BJ (cell line): ENCODE measurements around the gene C1QTNF2. TPM values are rescaled to one million over a fixed set of nuclear protein-coding genes. Genes with fewer than 3 reads are reported as not detected.

ENCODE experiments used
- CTCF ChIA-PET: fragments of 350-600 bp; formaldehyde crosslinking; extraction: SDS; loops from one replicate; lab custom pipeline; 2021; ENCODE audit warnings: antibody characterized with exemption, inconsistent platforms; lab: Yijun Ruan, JAX
- POLR2A ChIA-PET: fragments of 300-600 bp; sonication (Branson Sonifier 250); formaldehyde crosslinking; extraction: SDS; loops from one replicate; lab custom pipeline; 2021; ENCODE audit warnings: antibody characterized with exemption; lab: Charles Lee
- DNase-seq: peaks from one replicate; pipeline ENCODE4 v3.0.0-alpha.2; 2011; ENCODE audit warnings: low read depth
- H3K27me3 ChIP-seq: 2 replicates; pipeline ENCODE4 v1.6.0; 2011; ENCODE audit warnings: low read length; ENCODE audit not compliant: control insufficient read depth, insufficient read depth
- H3K36me3 ChIP-seq: 2 replicates; pipeline ENCODE4 v1.5.1; 2011; ENCODE audit warnings: low read length; ENCODE audit not compliant: control insufficient read depth, insufficient read depth
- H3K4me3 ChIP-seq: 2 replicates; pipeline ENCODE4 v1.5.1; 2011; ENCODE audit warnings: low read depth, mild to moderate bottlenecking, control low read depth, low read length
- CTCF ChIP-seq: IDR thresholded peaks from 2 replicates; pipeline ENCODE4 v1.5.1; 2011; ENCODE audit warnings: low read depth, mild to moderate bottlenecking, control low read depth, inconsistent platforms, low read length, moderate library complexity; ENCODE audit not compliant: insufficient read depth
- polyA plus RNA-seq: library from polyadenylated mRNA; depleted of rRNA; stranded (reverse); fragments of >200 nt; gene quantifications from 2 replicates; pipeline ENCODE4 v1.2.3, GENCODE V29; 2011

The C1QTNF2 gene
- polyA plus RNA-seq, 1 experiment = 0.98 TPM

- ChIA-PET POLR2A (no interaction called here), CTCF (interaction anchor here (0.6 to 1.1 kb wide), 3 partner anchors 22 to 311 kb away, joined by 3 read pairs; no protein-coding TSS in a partner anchor)
- TF ChIP-seq CTCF = no peak
- Histone ChIP-seq H3K27me3 (peaks cover under 1% of the 10 kb centered on the region; the same call in 1 of the 2 replicates), H3K36me3 (no peaks in the 10 kb centered on the region), H3K4me3 (no peak overlapping the region)
- no peak for DNase-seq
These were observed 3.2 kb downstream of the C1QTNF2 start for GRCh38 chr5:160367261-160367660.

DNA sequence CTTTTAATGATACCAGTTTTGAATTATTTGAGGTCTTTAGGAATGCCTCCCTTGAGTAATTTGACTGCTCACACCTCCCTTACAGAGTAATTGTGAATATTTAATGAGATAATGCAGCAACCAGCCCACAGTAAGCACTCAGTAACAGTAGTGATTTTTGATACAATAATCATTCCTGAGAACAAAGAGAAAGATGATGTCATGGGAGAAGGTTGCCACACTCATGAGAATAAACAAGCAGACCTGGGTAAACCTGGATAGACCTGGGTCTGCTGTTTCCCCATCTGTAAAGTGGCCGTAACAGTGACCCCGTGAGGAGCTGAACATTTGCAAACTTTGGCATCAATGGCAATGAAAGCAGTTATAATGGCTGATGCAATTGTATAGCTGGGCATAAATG is 4.2 kb downstream of the C1QTNF2 start:
- no peaks in the 10 kb centered on the region for H3K36me3 ChIP-seq
- no peaks in the 10 kb centered on the region for H3K27me3 ChIP-seq
- DNase-seq = no peak
- no peak for TF ChIP-seq CTCF
- no peak overlapping the region for H3K4me3 ChIP-seq
- ChIA-PET POLR2A (no interaction called here), CTCF (interaction anchor here (1.1 kb wide), 1 partner anchor 21 kb away, joined by 3 read pairs; no protein-coding TSS in a partner anchor)

DNA sequence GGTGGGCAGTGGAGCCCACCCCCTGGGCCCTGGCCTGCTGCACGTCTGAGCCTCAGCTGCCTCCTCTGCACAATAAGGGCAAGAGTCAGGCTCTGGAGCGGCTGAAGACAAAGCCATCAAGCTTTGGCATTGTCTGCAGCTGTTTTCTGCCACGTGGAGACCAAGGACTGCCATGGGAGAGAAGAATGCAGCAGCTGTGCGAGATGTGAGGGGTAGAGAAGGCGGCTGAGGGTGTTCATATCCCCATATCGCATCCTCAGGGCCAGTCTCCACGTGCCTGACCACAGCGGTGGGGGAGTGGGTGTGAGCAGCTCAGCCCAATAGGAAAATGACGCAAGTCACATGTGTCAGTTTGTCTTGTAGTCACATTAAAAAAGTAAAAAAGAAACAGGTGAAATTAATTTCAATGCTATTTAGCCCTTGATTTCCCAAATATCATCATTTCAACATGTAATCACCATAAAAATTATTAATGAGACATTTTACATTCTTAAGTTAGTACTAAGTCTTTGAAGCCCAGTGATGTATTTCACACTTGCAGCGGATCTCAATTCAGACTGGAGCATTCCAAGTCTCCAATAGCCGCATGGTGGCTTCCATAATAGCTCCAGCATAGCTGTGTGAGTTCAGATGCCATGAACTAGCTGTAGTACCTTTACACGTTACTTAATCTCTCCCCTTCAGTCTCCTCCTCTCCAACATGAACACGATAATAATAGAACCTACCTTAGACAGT is 6.6 kb downstream of the C1QTNF2 start:
- H3K36me3 ChIP-seq = no peaks in the 10 kb centered on the region
- POLR2A ChIA-PET = no interaction called here
- no peak overlapping the region for H3K4me3 ChIP-seq
- no peak for TF ChIP-seq CTCF
- H3K27me3 ChIP-seq = no peaks in the 10 kb centered on the region
- DNase-seq = no peak
- CTCF ChIA-PET = interaction anchor here (0.6 to 1.8 kb wide), 3 partner anchors 14 to 342 kb away, joined by 3 to 8 read pairs (median 3); no protein-coding TSS in a partner anchor

- POLR2A ChIA-PET = no interaction called here
- no peaks in the 10 kb centered on the region for H3K27me3 ChIP-seq
- no peak for DNase-seq
These were observed 7.2 kb downstream of the C1QTNF2 start for GRCh38 chr5:160363211-160363610.

More at GRCh38 chr5:160363211-160363610, 7.2 kb downstream of the C1QTNF2 start:
- CTCF ChIA-PET = interaction anchor here (1.4 to 1.8 kb wide), 2 partner anchors 18 to 341 kb away, joined by 3 to 8 read pairs; no protein-coding TSS in a partner anchor
- no peaks in the 10 kb centered on the region for H3K36me3 ChIP-seq
- TF ChIP-seq CTCF = no peak
- H3K4me3 ChIP-seq = no peak overlapping the region
